ENCODE results near the gene CTSA.
"Not testable (repeated sequence)": the region's sequence is repeated elsewhere in the genome, so short reads cannot be mapped to it uniquely, and the experiment has no call there.

CTSA gene

DNA sequence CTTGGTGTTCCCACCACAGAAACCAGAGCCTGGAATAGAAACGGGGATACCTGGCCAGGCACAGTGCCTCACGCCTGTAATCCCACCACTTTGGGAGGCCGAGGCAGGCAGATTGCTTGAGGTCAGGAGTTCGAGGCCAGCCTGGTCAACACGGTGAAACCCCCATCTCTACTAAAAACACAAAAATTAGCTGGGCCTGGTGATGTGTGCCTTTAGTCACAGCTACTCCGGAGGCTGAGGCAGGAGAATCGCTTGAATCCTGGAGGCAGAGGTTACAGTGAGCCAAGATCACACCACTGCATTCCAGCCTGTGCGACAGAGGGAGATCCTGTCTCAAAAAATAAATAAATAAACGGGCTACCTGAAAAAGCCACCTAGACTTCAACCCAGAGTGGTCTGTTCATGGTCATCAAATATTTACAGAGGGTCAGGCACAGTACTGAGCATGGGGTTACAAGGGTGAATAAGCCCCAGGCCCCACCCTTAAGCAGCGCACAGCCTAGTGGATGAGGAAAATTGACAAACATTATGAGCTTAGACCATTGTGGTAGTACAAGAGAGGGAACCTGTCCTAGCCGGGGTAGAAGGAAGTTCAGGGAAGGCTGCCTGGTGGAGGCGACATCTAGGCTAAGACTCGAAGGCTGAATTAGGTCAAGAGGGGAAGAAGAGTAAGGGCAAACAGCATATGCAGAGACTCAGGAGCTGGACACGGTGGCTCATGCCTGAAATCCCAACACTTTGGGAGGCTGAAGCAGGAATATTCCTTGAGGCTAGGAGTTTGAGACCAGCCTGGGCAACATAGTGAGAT lies 36.1 kb downstream of the CTSA start:
- Mint-ChIP-seq H3K27ac (no peak overlapping the region), H3K9me3 (no peaks in the 10 kb centered on the region), H3K27me3 (ENCODE audit: low read depth) (peaks cover 8% of the 10 kb centered on the region), H3K4me1 (ENCODE audit: low read depth) (peaks cover 3% of the 10 kb centered on the region), H3K4me3 (no peak overlapping the region), H3K36me3 (ENCODE audit: low read depth) (no peaks in the 10 kb centered on the region)

DNA sequence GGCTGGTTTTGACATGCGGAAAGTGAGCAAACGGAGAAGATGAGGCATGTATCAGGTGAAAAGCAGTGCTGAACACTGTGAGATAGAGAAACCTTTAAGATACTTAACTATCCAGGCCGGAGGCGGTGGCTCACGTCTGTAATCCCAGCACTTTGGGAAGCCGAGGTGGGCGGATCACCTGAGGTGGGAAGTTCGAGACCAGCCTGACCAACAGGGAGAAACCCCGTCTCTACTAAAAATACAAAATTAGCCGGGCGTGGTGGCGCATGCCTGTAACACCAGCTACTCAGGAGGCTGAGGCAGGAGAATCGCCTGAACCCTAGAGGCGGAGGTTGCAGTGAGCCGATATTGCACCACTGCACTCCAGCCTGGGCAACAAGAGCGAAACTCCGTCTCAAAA lies 40.5 kb downstream of the CTSA start:
- not testable (repeated sequence) for H3K27ac Mint-ChIP-seq; H3K4me1 Mint-ChIP-seq (ENCODE audit: low read depth); H3K4me3 Mint-ChIP-seq; H3K9me3 Mint-ChIP-seq; H3K27me3 Mint-ChIP-seq (ENCODE audit: low read depth); H3K36me3 Mint-ChIP-seq (ENCODE audit: low read depth)

DNA sequence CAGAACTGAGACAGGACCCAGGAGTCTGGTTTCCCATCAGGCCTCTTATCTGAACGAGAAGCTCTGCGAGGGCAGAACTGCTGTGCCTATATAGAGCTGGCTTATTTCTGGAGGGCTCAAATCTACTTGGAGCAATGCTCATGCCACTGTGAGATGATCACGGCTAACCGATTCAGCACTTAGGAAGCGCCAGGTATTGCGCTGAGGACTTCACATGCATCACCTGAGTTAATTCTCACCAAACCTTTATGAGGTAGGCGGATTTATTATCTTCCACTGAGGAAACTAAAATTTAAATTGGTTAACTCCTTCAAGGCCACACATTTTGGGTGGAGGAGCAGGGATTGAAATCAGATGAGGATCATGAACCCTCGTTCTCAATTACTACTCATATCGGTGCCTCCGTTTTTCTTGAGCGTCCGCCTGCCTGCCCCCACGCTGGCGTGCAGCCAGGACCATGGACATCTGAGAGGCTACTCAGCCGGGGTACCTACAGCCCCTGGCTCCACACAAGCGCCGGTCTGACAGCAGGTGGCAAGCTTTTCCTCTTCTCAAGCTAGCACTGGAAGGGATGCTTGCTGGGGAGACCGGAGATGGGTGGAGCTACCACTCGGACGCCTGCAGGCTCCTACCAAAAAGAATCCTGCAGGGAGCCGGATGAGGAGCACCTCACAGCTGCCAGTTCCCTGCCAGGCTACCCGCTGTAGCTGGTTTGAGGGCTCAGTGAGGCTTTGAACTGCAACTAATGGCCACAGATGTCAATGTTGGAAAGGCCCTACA lies 42.3 kb downstream of the CTSA start:
- Mint-ChIP-seq H3K27me3 (ENCODE audit: low read depth) (no peaks in the 10 kb centered on the region), H3K4me1 (ENCODE audit: low read depth) (peaks cover 18% of the 10 kb centered on the region), H3K4me3 (peak overlapping the region; percentile 91), H3K9me3 (no peaks in the 10 kb centered on the region), H3K27ac (peak overlapping the region; percentile 98), H3K36me3 (ENCODE audit: low read depth) (peaks cover 14% of the 10 kb centered on the region)

DNA sequence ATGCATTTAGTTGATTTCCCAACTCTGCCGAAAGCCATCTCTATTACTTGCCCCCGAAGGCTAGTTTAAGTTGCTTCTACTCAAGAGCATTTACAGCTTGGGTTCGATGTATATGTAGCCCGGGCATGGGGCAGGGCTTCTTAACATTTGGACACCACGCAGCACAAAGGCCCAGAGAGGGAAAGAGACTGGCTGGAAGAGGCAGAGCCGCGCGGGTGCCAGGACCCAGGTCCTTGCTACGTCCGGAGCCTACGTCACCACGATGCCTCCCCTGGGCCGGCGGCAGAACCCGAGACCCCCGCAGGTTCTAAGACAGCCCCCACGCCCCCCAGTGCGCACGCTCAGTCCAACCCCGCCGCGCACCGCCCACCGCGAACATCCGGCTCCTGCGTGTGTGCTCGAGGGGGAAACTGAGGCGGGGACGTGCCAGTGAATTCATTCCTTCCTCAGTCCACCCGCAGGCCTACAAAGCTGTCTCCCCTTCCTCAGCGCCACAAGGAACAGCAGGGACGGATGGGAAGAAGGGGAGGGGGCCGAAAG lies 43.0 kb downstream of the CTSA start:
- no peaks in the 10 kb centered on the region for H3K27me3 Mint-ChIP-seq (ENCODE audit: low read depth)
- peak overlapping the region; percentile 98 for H3K27ac Mint-ChIP-seq
- H3K36me3 Mint-ChIP-seq (ENCODE audit: low read depth), result peaks cover 17% of the 10 kb centered on the region
- no peaks in the 10 kb centered on the region for H3K9me3 Mint-ChIP-seq
- H3K4me3 Mint-ChIP-seq, result peak overlapping the region; percentile 91
- peaks cover 19% of the 10 kb centered on the region for H3K4me1 Mint-ChIP-seq (ENCODE audit: low read depth)

DNA sequence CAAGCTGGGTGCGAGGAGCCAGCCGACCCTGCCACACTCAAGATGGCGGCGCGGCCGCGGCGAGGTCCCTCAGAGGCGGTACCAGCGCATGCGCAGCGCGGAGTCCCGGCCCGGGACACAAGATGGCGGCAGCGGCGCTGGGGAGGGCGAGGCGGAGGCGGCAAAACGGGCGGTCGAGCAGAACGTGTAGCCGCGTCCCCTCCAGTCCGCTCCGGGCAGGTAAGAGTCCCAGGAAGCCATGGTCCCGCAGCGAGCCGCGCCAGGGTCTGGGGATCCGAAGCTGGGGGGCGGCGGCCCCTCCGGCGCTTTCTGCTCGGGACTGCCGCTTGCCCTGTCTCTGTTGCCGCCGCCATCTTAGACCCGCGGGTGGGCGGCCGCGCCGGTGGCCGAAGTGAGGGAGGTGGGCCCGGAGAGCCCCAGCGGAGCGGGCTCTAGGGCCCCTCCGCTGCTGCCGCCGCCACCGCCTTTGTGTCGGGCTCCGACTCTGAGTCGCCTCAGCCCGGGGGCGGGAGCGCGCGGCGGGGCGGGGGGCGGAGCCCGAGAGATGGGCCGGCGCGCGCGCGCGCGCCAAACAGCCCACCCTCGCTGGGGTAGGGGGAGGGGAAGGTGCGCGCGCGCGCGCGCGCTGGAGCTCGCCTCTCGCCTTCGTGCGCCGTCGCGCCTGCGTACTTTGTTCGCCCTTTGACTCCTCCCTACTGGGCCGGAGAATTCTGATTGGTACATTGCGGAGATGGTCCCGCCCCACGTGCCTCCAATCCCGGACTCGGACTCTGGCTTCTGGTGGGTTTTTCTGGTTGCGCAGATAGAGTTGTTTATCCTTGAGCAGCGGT lies 43.7 kb downstream of the CTSA start, which contains the start of gene PCIF1:
Gene PCIF1, plus strand, starts transcription at position 98 of the 830 bp plus-strand sequence. CDS start 4,317 bp downstream, outside the sequence.
- Mint-ChIP-seq H3K4me3 (peak within 1 kb of the TSS; percentile 98), H3K9me3 (no peaks in the 10 kb centered on the region), H3K27me3 (ENCODE audit: low read depth) (no peaks in the 10 kb centered on the region), H3K36me3 (ENCODE audit: low read depth) (peaks cover 22% of the 10 kb centered on the region), H3K27ac (peak within 1 kb of the TSS; percentile 98), H3K4me1 (ENCODE audit: low read depth) (peaks cover 23% of the 10 kb centered on the region)

DNA sequence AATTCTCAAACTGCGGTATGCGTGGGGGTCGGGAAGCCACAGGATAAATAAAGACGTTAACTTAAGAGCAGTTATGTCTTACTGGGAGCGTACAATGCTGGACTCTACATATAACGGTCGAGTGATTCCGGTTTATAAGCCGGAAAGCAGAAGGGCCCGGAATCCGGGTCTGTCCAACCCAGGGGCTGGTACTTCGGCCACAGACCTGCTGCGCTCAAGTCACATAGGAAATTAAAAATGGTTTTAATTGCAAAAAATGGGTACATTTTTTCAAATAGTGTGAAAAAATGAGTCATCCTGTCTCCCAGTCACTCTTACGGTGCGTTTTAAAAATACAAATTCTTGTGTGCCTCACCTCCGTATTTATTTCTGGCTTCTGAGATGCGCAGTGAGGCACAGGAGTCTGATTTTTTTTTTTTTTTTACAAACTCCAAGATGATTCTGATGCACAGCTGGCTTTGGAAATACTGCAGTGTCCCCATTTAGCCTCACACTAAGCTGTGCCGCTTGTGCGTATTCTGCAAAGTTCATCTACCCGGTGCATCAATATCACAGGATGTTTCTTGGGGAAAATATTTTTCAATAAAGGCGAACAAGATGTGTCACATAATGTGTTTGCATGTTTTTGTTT lies 44.4 kb downstream of the CTSA start:
- H3K9me3 Mint-ChIP-seq, result no peaks in the 10 kb centered on the region

DNA sequence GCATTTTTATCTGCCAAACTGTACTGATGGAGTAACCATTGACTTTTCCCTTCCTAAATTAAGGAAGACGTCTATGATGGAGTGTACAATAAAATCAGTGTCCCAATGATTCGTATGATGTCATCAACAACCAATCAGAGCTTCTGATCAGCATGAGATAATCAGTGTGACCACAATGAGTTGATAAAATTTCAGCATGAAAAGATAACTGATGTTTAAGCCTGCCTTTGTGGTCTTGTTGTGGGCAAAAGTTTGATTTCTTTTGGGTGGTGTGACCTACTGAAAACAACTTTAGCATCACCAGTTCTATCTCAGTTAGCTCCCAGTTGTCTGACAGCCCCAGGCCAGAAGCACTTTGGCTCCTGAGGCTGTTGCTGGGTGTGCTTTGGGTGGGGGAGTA lies 46.6 kb downstream of the CTSA start:
- Mint-ChIP-seq H3K4me3 (peak overlapping the region; percentile 61), H3K36me3 (ENCODE audit: low read depth) (peaks cover 25% of the 10 kb centered on the region), H3K27ac (peak overlapping the region; percentile 43), H3K4me1 (ENCODE audit: low read depth) (peaks cover 23% of the 10 kb centered on the region), H3K9me3 (no peaks in the 10 kb centered on the region), H3K27me3 (ENCODE audit: low read depth) (no peaks in the 10 kb centered on the region)

More for the DNA sequence above, 44.4 kb downstream of the CTSA start:
- Mint-ChIP-seq H3K4me3 (peak overlapping the region; percentile 98), H3K27ac (peak overlapping the region; percentile 96), H3K27me3 (ENCODE audit: low read depth) (no peaks in the 10 kb centered on the region), H3K4me1 (ENCODE audit: low read depth) (peaks cover 23% of the 10 kb centered on the region), H3K36me3 (ENCODE audit: low read depth) (peaks cover 24% of the 10 kb centered on the region)

DNA sequence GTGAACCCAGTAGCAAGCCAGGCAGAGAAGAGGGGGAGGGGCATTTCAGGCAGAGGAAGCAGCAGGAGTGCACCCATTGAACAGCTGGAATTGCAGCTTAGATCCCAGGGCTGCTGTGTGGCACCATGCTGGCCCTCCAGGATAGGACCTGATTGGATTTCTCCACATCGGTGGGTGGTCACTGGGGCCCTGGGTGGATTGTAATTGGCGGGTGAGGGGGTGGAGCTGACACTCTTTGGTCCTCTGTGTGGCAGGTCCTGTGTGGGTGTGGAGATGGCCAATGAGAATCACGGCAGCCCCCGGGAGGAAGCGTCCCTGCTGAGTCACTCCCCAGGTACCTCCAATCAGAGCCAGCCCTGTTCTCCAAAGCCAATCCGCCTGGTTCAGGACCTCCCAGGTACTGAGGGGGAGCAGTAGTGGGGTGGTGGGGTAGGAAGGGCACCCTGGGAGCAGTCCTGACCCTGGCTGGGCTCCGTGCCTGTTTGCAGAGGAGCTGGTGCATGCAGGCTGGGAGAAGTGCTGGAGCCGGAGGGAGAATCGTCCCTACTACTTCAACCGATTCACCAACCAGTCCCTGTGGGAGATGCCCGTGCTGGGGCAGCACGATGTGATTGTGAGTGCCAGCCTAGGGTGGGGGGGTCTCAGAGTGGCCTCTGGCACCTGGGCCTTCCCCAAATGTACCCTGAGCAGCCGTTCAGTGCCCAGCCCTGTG lies 47.7 kb downstream of the CTSA start:
- H3K36me3 Mint-ChIP-seq (ENCODE audit: low read depth), result peaks cover 27% of the 10 kb centered on the region
- no peak overlapping the region for H3K4me3 Mint-ChIP-seq
- H3K4me1 Mint-ChIP-seq (ENCODE audit: low read depth), result peaks cover 19% of the 10 kb centered on the region
- no peaks in the 10 kb centered on the region for H3K27me3 Mint-ChIP-seq (ENCODE audit: low read depth)
- H3K27ac Mint-ChIP-seq, result no peak overlapping the region
- H3K9me3 Mint-ChIP-seq, result no peaks in the 10 kb centered on the region

DNA sequence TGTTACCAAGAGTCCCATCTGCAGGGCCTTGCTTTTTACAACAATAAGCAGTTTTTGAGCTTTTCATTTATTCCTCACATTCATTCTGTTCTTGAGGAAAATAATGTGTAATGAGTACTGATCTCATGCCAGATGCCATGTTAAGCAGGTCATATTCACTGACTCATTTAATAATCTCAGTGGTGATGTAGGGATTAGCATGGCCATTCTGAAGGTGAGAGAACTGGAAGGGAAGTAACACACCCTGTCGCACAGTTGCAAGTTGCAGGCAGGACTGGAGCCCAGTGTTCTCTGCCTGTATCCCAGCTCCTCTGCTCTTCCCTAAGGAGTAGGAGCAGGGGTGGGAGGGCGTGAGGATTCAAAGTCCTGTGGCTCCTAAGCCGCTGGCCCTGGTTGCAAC lies 48.9 kb downstream of the CTSA start:
- H3K36me3 Mint-ChIP-seq (ENCODE audit: low read depth), result peaks cover 39% of the 10 kb centered on the region
- peaks cover 19% of the 10 kb centered on the region for H3K4me1 Mint-ChIP-seq (ENCODE audit: low read depth)
- H3K27ac Mint-ChIP-seq, result no peak overlapping the region
- no peak overlapping the region for H3K4me3 Mint-ChIP-seq
- H3K9me3 Mint-ChIP-seq, result no peaks in the 10 kb centered on the region
- no peaks in the 10 kb centered on the region for H3K27me3 Mint-ChIP-seq (ENCODE audit: low read depth)

DNA sequence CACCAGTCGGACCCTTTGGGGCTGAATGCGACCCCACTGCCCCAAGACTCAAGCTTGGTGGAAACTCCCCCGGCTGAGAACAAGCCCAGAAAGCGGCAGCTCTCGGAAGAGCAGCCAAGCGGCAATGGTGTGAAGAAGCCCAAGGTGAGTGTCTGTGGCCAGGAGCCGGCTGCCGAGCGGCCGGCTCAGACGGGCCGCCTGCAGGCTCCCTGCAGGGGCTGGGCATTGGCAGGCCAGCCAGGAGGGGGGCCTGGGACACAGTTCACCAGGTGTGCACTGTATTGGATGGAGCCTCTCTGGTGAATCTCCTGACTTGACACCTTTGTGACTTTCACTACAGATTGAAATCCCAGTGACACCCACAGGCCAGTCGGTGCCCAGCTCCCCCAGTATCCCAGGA lies 49.3 kb downstream of the CTSA start:
- peaks cover 19% of the 10 kb centered on the region for H3K4me1 Mint-ChIP-seq (ENCODE audit: low read depth)
- H3K4me3 Mint-ChIP-seq, result no peak overlapping the region
- H3K9me3 Mint-ChIP-seq, result no peaks in the 10 kb centered on the region
- no peaks in the 10 kb centered on the region for H3K27me3 Mint-ChIP-seq (ENCODE audit: low read depth)
- no peak overlapping the region for H3K27ac Mint-ChIP-seq
- H3K36me3 Mint-ChIP-seq (ENCODE audit: low read depth), result peaks cover 38% of the 10 kb centered on the region

DNA sequence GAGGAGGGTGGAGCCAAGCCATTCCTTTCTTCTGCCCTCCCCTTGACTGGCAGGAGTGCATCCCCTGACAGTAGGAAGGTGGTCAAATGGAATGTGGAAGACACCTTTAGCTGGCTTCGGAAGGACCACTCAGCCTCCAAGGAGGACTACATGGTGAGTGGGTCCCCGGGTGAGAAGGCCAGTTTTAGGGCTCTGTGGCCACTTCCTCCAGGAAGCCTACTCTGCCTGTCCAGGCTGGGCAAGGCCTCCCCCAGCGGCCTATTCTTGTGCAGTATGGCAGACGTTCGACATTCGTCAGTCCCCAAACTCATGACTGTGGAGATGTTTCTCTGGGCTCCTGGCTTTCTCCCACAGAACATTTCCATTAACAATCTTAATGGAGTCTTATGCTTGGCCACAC lies 52.5 kb downstream of the CTSA start:
- H3K4me3 Mint-ChIP-seq, result no peak overlapping the region
- peaks cover 32% of the 10 kb centered on the region for H3K36me3 Mint-ChIP-seq (ENCODE audit: low read depth)
- H3K9me3 Mint-ChIP-seq, result no peaks in the 10 kb centered on the region
- H3K27me3 Mint-ChIP-seq (ENCODE audit: low read depth), result no peaks in the 10 kb centered on the region
- H3K27ac Mint-ChIP-seq, result no peak overlapping the region
- H3K4me1 Mint-ChIP-seq (ENCODE audit: low read depth), result peaks cover 4% of the 10 kb centered on the region

DNA sequence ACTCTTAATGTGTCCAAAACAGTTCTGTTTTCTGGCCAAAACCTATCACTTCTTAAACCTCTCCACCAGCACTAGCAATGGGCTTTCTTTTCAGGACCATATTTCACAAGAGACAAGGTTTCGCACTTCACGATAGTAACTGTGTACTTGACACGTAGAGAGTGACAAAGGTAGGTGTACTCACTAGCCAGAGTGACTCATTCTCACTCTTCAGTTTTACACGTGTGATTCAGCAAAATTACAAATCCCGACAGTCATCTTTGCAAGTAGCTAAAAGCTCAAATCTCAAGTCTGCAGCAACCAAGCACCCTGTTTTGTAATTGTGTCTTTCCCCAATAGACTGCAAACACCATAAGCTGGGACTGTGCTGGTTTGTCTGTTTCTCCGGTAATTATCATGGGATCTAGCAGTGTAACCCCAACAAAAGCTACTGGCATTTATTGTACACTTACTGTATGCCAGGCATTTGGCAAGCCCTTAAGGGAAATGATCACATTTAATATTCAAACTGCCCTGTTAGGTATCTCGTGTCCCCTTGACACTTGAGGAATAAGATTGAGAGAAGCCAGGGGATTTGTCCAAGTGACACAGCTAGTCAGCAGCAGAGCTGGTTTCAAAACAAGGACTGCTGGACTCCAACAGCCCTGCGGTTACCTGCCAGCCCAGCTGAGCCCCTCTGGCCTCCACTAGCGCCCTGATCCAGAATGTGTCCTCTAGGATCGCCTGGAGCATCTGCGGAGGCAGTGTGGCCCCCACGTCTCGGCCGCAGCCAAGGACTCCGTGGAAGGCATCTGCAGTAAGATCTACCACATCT lies 53.2 kb downstream of the CTSA start:
- H3K27ac Mint-ChIP-seq, result peak overlapping the region; percentile 31
- no peaks in the 10 kb centered on the region for H3K27me3 Mint-ChIP-seq (ENCODE audit: low read depth)
- no peaks in the 10 kb centered on the region for H3K9me3 Mint-ChIP-seq
- H3K4me3 Mint-ChIP-seq, result no peak overlapping the region
- H3K4me1 Mint-ChIP-seq (ENCODE audit: low read depth), result peaks cover 4% of the 10 kb centered on the region
- H3K36me3 Mint-ChIP-seq (ENCODE audit: low read depth), result peaks cover 34% of the 10 kb centered on the region

Data from T-helper 1 cell treated with Interleukin-12 subunit alpha and Interleukin-12 subunit beta and Interleukin-4 antibody, amounts not matched to agents 30 μg/mL and 1 μg/mL, for 36 hours (primary cell).